PFSK-1 (cell line): ENCODE measurements around the gene KMT2B.

ENCODE experiments used
- FOXP2 ChIP-seq: optimal IDR thresholded peaks from 2 replicates; pipeline ENCODE3; 2011; ENCODE audit warnings: borderline replicate concordance, control low read depth, inconsistent platforms; ENCODE audit not compliant: insufficient read depth; ENCODE audit errors: extremely low read length, extremely low read depth
- POLR2AphosphoS5 ChIP-seq: IDR thresholded peaks from 2 replicates; pipeline ENCODE4 v1.6.1; 2012; ENCODE audit warnings: low read depth, mild to moderate bottlenecking, control low read depth, low read length, moderate library complexity
- SIN3A ChIP-seq: IDR thresholded peaks from 2 replicates; pipeline ENCODE4 v1.6.1; 2012; ENCODE audit warnings: mild to moderate bottlenecking, low read length, moderate library complexity, borderline replicate concordance; ENCODE audit not compliant: insufficient read depth
- TAF1 ChIP-seq: IDR thresholded peaks from 2 replicates; pipeline ENCODE4 v1.6.1; 2012; ENCODE audit warnings: low read length, control low read depth, borderline replicate concordance; ENCODE audit not compliant: insufficient read depth
- TF ChIP-seq, protein P1 (sequence below), 2 experiments: IDR thresholded peaks; 2 replicates each; pipeline versions ENCODE4 v1.6.1 to v1.8.0; 2011 to 2012; ENCODE audit warnings: low read depth in 2 of 2, low read length in 2 of 2, control low read depth in 1 of 2, inconsistent platforms in 1 of 2, mild to moderate bottlenecking in 1 of 2, moderate library complexity in 1 of 2; ENCODE audit not compliant: insufficient read depth in 1 of 2

The KMT2B gene

GRCh38 chr19:35773020-35773806 lies 55.4 kb downstream of the KMT2B start:
- TF ChIP-seq TAF1 (no peak), SIN3A (no peak), POLR2AphosphoS5 (no peak), FOXP2 (no peak)
- TF ChIP-seq, protein P1, sequence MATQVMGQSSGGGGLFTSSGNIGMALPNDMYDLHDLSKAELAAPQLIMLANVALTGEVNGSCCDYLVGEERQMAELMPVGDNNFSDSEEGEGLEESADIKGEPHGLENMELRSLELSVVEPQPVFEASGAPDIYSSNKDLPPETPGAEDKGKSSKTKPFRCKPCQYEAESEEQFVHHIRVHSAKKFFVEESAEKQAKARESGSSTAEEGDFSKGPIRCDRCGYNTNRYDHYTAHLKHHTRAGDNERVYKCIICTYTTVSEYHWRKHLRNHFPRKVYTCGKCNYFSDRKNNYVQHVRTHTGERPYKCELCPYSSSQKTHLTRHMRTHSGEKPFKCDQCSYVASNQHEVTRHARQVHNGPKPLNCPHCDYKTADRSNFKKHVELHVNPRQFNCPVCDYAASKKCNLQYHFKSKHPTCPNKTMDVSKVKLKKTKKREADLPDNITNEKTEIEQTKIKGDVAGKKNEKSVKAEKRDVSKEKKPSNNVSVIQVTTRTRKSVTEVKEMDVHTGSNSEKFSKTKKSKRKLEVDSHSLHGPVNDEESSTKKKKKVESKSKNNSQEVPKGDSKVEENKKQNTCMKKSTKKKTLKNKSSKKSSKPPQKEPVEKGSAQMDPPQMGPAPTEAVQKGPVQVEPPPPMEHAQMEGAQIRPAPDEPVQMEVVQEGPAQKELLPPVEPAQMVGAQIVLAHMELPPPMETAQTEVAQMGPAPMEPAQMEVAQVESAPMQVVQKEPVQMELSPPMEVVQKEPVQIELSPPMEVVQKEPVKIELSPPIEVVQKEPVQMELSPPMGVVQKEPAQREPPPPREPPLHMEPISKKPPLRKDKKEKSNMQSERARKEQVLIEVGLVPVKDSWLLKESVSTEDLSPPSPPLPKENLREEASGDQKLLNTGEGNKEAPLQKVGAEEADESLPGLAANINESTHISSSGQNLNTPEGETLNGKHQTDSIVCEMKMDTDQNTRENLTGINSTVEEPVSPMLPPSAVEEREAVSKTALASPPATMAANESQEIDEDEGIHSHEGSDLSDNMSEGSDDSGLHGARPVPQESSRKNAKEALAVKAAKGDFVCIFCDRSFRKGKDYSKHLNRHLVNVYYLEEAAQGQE (IDR thresholded peaks at IDR 0.05; ENCODE audit: insufficient read depth in 1 of 2, low read depth in 2 of 2, low read length in 2 of 2), result no peak

DNA sequence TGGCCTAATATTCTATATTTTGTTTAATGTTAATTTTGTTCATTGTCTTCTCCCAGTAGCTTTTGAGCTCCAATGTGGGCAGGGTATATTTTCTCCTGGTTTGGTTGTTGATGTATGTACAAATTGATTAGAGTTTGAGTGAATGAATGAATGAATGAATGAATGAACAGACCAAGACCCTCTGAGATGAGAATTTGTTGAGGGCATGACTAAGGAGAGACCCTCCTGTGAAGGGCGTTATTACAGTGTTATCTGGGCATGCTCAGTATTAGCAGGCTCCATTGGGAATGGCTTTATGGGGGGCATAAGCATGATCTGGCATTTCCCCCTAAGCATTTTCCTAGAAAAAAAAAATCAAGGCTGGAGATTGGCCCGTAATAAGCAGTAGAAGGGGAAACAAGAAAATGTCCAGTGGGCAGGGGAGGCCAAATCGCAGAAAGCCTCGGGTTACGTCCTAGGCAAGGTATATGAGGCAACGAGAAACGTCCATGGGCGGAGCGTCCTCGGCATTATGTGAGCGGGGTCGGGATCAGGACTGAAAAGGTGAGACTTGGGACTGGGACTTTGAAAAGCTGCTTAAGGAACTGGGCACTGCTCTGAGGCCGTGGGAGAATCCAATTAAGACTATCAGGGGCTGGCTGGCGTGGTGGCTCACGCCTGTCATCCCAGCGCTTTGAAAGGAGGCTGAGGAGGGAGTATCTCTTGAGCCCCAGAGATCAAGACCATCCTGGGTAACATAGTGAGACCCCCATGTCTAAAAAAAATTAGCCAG lies 56.7 kb downstream of the KMT2B start:
- TF ChIP-seq POLR2AphosphoS5 (no peak), FOXP2 (no peak), SIN3A (no peak), TAF1 (no peak)
- TF ChIP-seq, protein P1 (IDR thresholded peaks at IDR 0.05; ENCODE audit: insufficient read depth in 1 of 2, low read depth in 2 of 2, low read length in 2 of 2), result no peak

DNA sequence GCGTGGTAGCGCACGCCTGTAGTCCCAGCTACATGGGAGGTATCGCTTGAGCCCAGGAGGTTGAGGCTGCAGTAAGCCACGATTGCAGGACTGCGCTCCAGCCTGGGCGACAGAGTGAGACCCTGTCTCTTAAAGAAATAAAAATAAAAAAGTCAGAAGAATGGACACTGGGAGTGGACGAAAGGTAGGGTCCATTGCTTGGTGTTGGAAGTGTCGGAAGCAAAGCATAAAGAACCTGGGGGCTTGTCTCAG lies 57.2 kb downstream of the KMT2B start:
- TF ChIP-seq SIN3A (no peak), FOXP2 (no peak), TAF1 (no peak), POLR2AphosphoS5 (no peak)
- TF ChIP-seq, protein P1 (IDR thresholded peaks at IDR 0.05; ENCODE audit: insufficient read depth in 1 of 2, low read depth in 2 of 2, low read length in 2 of 2), result no peak

DNA sequence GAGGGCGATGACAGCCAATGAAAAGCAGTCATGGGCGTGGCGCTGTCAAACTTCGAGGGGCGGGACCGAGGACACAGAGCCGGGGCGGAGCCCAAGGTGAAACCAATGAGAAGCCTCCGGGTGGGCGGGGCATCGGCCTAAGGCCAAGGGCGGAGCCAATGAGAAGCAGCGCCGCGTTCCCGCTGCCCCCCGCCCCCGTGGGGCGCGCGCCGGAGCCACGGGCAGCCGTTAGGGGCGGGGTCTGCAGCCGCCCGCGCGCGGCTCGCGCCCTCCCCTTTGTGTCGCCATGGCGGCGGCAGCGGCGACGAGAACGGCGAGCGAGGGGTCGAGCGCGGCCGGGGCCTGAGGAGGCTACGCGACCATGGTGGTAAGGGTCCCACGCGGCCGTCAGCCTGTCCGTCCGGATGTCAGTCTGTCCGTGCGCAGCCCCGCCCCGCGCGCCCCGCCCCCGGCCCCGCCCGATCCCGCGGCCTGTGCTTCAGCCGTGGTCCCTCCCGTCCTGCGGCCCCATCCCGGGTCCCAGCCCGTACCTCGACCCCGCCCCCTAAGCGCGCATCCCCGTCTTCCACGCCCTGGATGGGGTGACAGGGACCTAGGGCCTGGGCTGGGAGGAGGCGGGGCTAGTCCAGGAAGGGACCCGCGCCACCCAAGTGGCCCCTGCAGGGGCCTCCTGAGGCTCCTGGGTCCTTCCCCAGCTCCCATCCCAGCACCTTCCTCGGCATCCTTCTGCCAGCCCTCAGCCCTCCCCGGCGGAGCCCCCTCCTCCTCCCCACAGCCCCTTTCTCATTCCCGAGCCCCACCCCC lies 57.7 kb downstream of the KMT2B start, which contains the start of gene ARHGAP33:
TSS of gene ARHGAP33 (plus strand) at position 267 of the 804 bp plus-strand sequence. CDS start at position 362, 95 bp downstream.
- TF ChIP-seq TAF1 (no peak), FOXP2 (peak; percentile 63)

DNA sequence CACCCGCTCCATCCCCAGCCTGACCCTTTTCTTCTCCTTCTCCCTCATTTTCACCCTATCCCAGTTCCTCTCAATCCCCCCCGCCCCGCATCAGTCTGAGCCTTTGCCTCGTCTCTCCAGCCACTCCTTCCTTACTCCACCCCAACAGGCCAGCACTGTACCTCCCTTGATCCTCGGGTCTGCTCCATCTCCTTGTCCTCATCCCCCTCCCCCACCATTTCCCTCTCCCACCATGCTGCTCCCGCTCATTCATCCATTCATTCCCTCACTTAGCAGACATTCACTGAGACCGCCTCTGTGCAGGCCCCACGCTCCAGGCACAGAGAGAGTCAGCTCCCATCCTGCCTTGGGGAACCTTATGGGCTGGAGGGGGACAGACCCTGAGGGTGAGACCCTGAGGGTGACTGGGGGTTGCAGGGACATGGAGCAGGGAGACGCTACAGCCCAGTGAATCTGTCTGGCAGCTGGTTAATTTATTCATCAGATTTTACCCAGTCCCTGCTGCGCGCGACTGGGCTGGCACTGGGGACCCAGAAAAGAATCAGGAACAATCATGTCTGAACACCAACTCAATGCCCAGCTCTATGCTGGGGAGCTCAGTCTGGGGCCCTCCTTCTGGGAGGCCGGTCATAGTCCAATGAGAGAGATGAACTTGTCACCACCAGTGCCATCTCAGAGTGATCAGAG lies 58.4 kb downstream of the KMT2B start:
- TF ChIP-seq FOXP2 (no peak), TAF1 (no peak), POLR2AphosphoS5 (no peak), SIN3A (no peak)
- TF ChIP-seq, protein P1 (IDR thresholded peaks at IDR 0.05; ENCODE audit: insufficient read depth in 1 of 2, low read depth in 2 of 2, low read length in 2 of 2), result no peak
